OCI-LY7 (cell line): Measurements from ENCODE around the gene CACNA1B.

Experiments used
- EZH2phosphoT487 ChIP-seq: fragments of 200-600 bp; sonication (generic); IDR thresholded peaks from 2 replicates; pipeline ENCODE4 v1.6.1; 2018; ENCODE audit warnings: low read depth, borderline replicate concordance, mild to moderate bottlenecking, mixed run types, antibody characterized with exemption, low read length, moderate library complexity, mixed read lengths
- TF ChIP-seq, protein P1 (sequence below): fragments of 200-600 bp; sonication (generic); conservative IDR thresholded peaks from 2 replicates; pipeline ENCODE4 v1.5.1; 2014; ENCODE audit warnings: mild to moderate bottlenecking, antibody characterized with exemption, low read length, moderate library complexity, mixed read lengths

GRCh38 chr9:137943655-137944054 lies 66.1 kb downstream of the CACNA1B start:
- TF ChIP-seq, protein P1, sequence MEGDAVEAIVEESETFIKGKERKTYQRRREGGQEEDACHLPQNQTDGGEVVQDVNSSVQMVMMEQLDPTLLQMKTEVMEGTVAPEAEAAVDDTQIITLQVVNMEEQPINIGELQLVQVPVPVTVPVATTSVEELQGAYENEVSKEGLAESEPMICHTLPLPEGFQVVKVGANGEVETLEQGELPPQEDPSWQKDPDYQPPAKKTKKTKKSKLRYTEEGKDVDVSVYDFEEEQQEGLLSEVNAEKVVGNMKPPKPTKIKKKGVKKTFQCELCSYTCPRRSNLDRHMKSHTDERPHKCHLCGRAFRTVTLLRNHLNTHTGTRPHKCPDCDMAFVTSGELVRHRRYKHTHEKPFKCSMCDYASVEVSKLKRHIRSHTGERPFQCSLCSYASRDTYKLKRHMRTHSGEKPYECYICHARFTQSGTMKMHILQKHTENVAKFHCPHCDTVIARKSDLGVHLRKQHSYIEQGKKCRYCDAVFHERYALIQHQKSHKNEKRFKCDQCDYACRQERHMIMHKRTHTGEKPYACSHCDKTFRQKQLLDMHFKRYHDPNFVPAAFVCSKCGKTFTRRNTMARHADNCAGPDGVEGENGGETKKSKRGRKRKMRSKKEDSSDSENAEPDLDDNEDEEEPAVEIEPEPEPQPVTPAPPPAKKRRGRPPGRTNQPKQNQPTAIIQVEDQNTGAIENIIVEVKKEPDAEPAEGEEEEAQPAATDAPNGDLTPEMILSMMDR, result no peak
- TF ChIP-seq EZH2phosphoT487, result no peak
